Naive thymus-derived CD8-positive, alpha-beta T cell (primary cell): ENCODE results near the gene MATK. TPM values are rescaled to one million over a fixed set of nuclear protein-coding genes. Genes with fewer than 3 reads are reported as not detected.
A peak's percentile ranks its signal among the peaks of the same experiment; 100 is the strongest.

ENCODE experiments used
- ATAC-seq, 2 donors: fragments of 150-1000 bp; cut with Tn5 transposase in 1 of 2; sonication (Bioruptor Pico), chemical (Tn5 transposase) in 1 of 2; 1 replicate in 1 of 2; 2 replicates in 1 of 2; pipeline ENCODE4 v1.10.0; 2021; ENCODE audit warnings: mild to moderate bottlenecking in 2 of 2, moderate library complexity in 2 of 2
- POLR2A ChIA-PET: fragments of 350-600 bp; sonication (Branson Sonifier 250); formaldehyde crosslinking; loops from one replicate; lab custom pipeline; 2021; ENCODE audit warnings: antibody characterized with exemption; lab: Charles Lee
- DNase-seq, 10 donors: peaks; one replicate each; pipeline versions ENCODE4 v3.0.0 to v3.0.0-alpha.2; 2020 to 2022
- H3K27ac Mint-ChIP-seq, 10 donors: one replicate each; pipeline ENCODE4 v1.8.0; 2020 to 2022; ENCODE audit warnings: mild to moderate bottlenecking in 10 of 10, mixed read lengths in 10 of 10, moderate library complexity in 4 of 10, inconsistent platforms in 1 of 10
- H3K27me3 Mint-ChIP-seq, 5 donors: one replicate each; pipeline ENCODE4 v1.8.0; 2021 to 2022; ENCODE audit warnings: mixed read lengths in 5 of 5
- H3K36me3 Mint-ChIP-seq, 3 donors: one replicate each; pipeline ENCODE4 v1.8.0; 2020 to 2022; ENCODE audit warnings: mixed read lengths in 3 of 3, mild to moderate bottlenecking in 2 of 3, inconsistent platforms in 1 of 3
- H3K4me1 Mint-ChIP-seq, 4 donors: one replicate each; pipeline ENCODE4 v1.8.0; 2021 to 2022; ENCODE audit warnings: mixed read lengths in 4 of 4
- H3K4me3 Mint-ChIP-seq, 10 donors: one replicate each; pipeline ENCODE4 v1.8.0; 2020 to 2022; ENCODE audit warnings: mild to moderate bottlenecking in 10 of 10, mixed read lengths in 10 of 10, moderate library complexity in 6 of 10, inconsistent platforms in 1 of 10
- H3K9me3 Mint-ChIP-seq, 9 donors: one replicate each; pipeline ENCODE4 v1.8.0; 2020 to 2022; ENCODE audit warnings: mixed read lengths in 9 of 9, mild to moderate bottlenecking in 3 of 9, inconsistent platforms in 1 of 9, moderate library complexity in 1 of 9
- polyA plus RNA-seq, 3 donors: library from polyadenylated mRNA; unstranded; fragments of 300-500 nt; fragmentation: Illumina TruSeq; gene quantifications; one replicate each; pipeline ENCODE4 v1.2.3, GENCODE V29; 2021
- total RNA-seq, 8 experiments: library from RNA in 2 of 8; stranded (reverse) in 2 of 8; gene quantifications; one replicate each; pipeline ENCODE4 v1.2.3 and lab custom pipeline; 2021 to 2026

MATK gene
- total and polyA plus RNA-seq, 5 experiments from 2014 or later, result 1.7 to 69.6 (median 25.2) TPM

DNA sequence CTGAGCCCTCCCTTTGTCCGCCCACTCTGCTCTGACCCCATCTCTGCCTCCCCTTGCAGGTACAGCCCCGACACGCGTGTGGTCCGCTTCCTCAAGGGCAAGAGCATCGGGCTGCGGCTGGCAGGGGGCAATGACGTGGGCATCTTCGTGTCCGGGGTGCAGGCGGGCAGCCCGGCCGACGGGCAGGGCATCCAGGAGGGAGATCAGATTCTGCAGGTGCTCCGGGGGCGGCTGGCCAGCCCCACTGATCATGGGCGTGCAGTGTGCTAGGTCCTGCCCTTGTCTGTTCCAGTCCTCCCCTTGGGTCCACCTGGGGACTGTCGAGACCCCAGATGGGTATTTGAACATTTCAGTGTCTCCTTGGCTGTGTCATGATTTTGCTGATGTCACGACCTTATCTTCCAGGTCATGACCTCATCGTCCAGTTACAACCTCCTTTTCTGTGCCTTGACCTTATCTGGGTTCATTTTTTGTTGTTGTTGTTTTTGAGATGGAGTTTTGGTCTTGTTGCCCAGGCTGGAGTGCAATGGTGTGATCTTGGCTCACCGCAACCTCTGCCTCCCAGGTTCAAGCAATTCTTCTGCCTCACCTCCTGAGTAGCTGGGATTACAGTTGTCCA is 50.0 kb downstream of the MATK start:
- H3K36me3 Mint-ChIP-seq, result peaks cover 0 to 13% (median 0%) of the 10 kb centered on the region in 3 donors
- ATAC-seq, result no peak

GRCh38 chr19:3734310-3734600 is 51.9 kb downstream of the MATK start:
- POLR2A ChIA-PET, result interaction anchor here (1.0 kb wide), 1 partner anchor 28 kb away, joined by 3 read pairs; the partner anchor contains the start of genes APBA3 and MRPL54

More for the DNA sequence above, 50.0 kb downstream of the MATK start:
- H3K27ac Mint-ChIP-seq, result peak overlapping the region in 1 of 10 donors; percentile 25
- POLR2A ChIA-PET, result no interaction called here
- no peaks in the 10 kb centered on the region for H3K9me3 Mint-ChIP-seq
- DNase-seq, result no peak
- peaks cover 8 to 21% (median 16%) of the 10 kb centered on the region in 4 donors for H3K4me1 Mint-ChIP-seq
- H3K4me3 Mint-ChIP-seq, result no peak overlapping the region
- H3K27me3 Mint-ChIP-seq, result no peaks in the 10 kb centered on the region

GRCh38 chr19:3733549-3734309 is 52.5 kb downstream of the MATK start:
- H3K9me3 Mint-ChIP-seq, result no peaks in the 10 kb centered on the region
- peak overlapping the region in 3 of 10 donors; percentile 47 to 53 (median 49) for H3K27ac Mint-ChIP-seq
- no peak overlapping the region for H3K4me3 Mint-ChIP-seq
- peaks cover 6 to 11% (median 7%) of the 10 kb centered on the region in 4 donors for H3K4me1 Mint-ChIP-seq
- no peak for DNase-seq
- no peaks in the 10 kb centered on the region for H3K27me3 Mint-ChIP-seq
- POLR2A ChIA-PET, result interaction anchor here (1.0 kb wide), 1 partner anchor 28 kb away, joined by 3 read pairs; the partner anchor contains the start of genes APBA3 and MRPL54
- H3K36me3 Mint-ChIP-seq, result peaks cover 0 to 13% (median 0%) of the 10 kb centered on the region in 3 donors
- no peak for ATAC-seq

More at GRCh38 chr19:3734310-3734600, 51.9 kb downstream of the MATK start:
- DNase-seq, result no peak
- H3K27ac Mint-ChIP-seq, result no peak overlapping the region
- H3K36me3 Mint-ChIP-seq, result peaks cover 0 to 13% (median 0%) of the 10 kb centered on the region in 3 donors
- peaks cover 8 to 15% (median 10%) of the 10 kb centered on the region in 4 donors for H3K4me1 Mint-ChIP-seq
- no peak overlapping the region for H3K4me3 Mint-ChIP-seq
- no peaks in the 10 kb centered on the region for H3K9me3 Mint-ChIP-seq
- no peak for ATAC-seq
- H3K27me3 Mint-ChIP-seq, result no peaks in the 10 kb centered on the region

DNA sequence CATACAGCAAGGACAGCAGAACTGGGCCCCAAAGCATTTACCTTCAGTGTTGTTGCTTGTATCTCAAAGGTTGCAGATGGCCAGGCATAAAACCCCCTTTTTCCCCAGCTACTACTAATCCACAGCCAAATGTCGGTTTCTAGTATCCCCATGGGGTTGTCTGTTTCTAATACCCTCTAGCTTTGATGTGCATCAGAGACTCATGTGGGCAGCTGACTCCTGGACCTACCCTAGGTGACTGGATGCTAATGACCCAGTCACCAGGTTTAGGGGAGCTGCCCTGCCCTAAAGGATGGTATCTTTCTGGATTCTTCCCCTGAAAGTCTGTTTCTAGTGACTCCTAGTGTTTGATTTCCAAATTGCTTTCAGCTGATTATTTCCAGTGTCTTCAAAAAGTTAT is 54.1 kb downstream of the MATK start:
- peaks cover 0 to 9% (median 0%) of the 10 kb centered on the region in 3 donors for H3K36me3 Mint-ChIP-seq
- no peaks in the 10 kb centered on the region for H3K27me3 Mint-ChIP-seq
- POLR2A ChIA-PET, result interaction anchor here (0.5 to 0.7 kb wide), 2 partner anchors 164 to 822 kb away, joined by 3 to 4 read pairs; no protein-coding TSS in a partner anchor
- H3K27ac Mint-ChIP-seq, result peak overlapping the region in 1 of 10 donors; percentile 21
- no peaks in the 10 kb centered on the region for H3K9me3 Mint-ChIP-seq
- H3K4me3 Mint-ChIP-seq, result no peak overlapping the region
- no peak for DNase-seq
- H3K4me1 Mint-ChIP-seq, result peaks cover 0 to 4% (median under 1%) of the 10 kb centered on the region in 4 donors
- no peak for ATAC-seq

DNA sequence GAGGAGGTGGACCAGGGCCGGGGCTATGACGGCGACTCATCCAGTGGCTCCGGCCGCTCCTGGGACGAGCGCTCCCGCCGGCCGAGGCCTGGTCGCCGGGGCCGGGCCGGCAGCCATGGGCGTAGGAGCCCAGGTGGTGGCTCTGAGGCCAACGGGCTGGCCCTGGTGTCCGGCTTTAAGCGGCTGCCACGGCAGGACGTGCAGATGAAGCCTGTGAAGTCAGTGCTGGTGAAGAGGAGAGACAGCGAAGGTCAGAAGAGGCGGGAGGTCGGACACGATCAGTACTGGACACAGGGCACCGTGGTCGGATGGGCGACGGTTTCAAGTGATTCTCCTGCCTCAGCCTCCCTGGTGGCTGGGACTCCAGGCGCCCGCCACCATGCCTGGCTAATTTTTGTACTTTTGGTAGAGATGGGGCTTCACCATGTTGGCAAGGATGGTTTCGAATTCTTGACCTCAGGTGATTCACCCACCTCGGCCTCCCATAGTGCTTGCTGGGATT is 55.7 kb downstream of the MATK start:
- H3K4me1 Mint-ChIP-seq, result peaks cover 0 to 4% (median 0%) of the 10 kb centered on the region in 4 donors
- no peak for ATAC-seq
- H3K27ac Mint-ChIP-seq, result peak overlapping the region in 1 of 10 donors; percentile 9
- no peaks in the 10 kb centered on the region for H3K27me3 Mint-ChIP-seq
- POLR2A ChIA-PET, result interaction anchor here (1.2 kb wide), 1 partner anchor 9 kb away, joined by 5 read pairs; no protein-coding TSS in a partner anchor
- no peaks in the 10 kb centered on the region for H3K9me3 Mint-ChIP-seq
- no peak overlapping the region for H3K4me3 Mint-ChIP-seq
- no peak for DNase-seq
- peaks cover 0 to under 1% (median 0%) of the 10 kb centered on the region in 3 donors for H3K36me3 Mint-ChIP-seq

Other genes with a start within 250 kb of the MATK start
- 10 to 100 TPM in 1 of 2 experiments, 1 to 10 TPM in 1; 8.8 to 12.5 TPM for gene TEKTIP1, start 247.2 kb downstream of the MATK start, total RNA-seq
- gene TEKTIP1, start 247.2 kb downstream of the MATK start, polyA plus RNA-seq, result under 1 TPM in 1 of 3 donors, not detected in 2; 0.45 TPM
- 100 to 1,000 TPM; 134 to 146 TPM for gene MFSD12, start 228.8 kb downstream of the MATK start, total RNA-seq
- gene MFSD12, start 228.8 kb downstream of the MATK start, polyA plus RNA-seq, result 10 to 100 TPM; 33.1 to 59.6 (median 42.5) TPM
- 10 to 100 TPM; 50.7 to 59.7 TPM for gene HMG20B, start 213.4 kb downstream of the MATK start, total RNA-seq
- gene HMG20B, start 213.4 kb downstream of the MATK start, polyA plus RNA-seq, result 10 to 100 TPM; 45.8 to 55.9 (median 53.9) TPM
- gene GIPC3, start 200.9 kb downstream of the MATK start, total RNA-seq, result 1 to 10 TPM; 3.5 to 3.7 TPM
- gene GIPC3, start 200.9 kb downstream of the MATK start, polyA plus RNA-seq, result 1 to 10 TPM in 2 of 3 donors, under 1 TPM in 1; 0.76 to 3.0 (median 1.1) TPM
- 10 to 100 TPM; 18.5 to 19.1 TPM for gene TBXA2R, start 179.5 kb downstream of the MATK start, total RNA-seq
- 10 to 100 TPM; 11.7 to 26.9 (median 23.9) TPM for gene TBXA2R, start 179.5 kb downstream of the MATK start, polyA plus RNA-seq
- 10 to 100 TPM; 42.6 to 54.1 TPM for gene CACTIN, start 159.6 kb downstream of the MATK start, total RNA-seq
- gene CACTIN, start 159.6 kb downstream of the MATK start, polyA plus RNA-seq, result 10 to 100 TPM in 1 of 3 donors, 1 to 10 TPM in 2; 6.9 to 20.4 (median 9.3) TPM
- gene PIP5K1C, start 85.9 kb downstream of the MATK start, total RNA-seq, result 10 to 100 TPM; 30.6 to 32.0 TPM
- 10 to 100 TPM in 1 of 3 donors, 1 to 10 TPM in 2; 3.9 to 10.1 (median 7.4) TPM for gene PIP5K1C, start 85.9 kb downstream of the MATK start, polyA plus RNA-seq
- gene TJP3, start 78.0 kb downstream of the MATK start, total RNA-seq, result 10 to 100 TPM; 13.0 TPM
- 10 to 100 TPM in 1 of 3 donors, 1 to 10 TPM in 2; 5.2 to 11.1 (median 8.9) TPM for gene TJP3, start 78.0 kb downstream of the MATK start, polyA plus RNA-seq
- gene APBA3, start 24.7 kb downstream of the MATK start, total RNA-seq, result 10 to 100 TPM; 72.8 to 80.4 TPM
- 10 to 100 TPM; 25.0 to 33.0 (median 27.1) TPM for gene APBA3, start 24.7 kb downstream of the MATK start, polyA plus RNA-seq
- 10 to 100 TPM; 51.6 to 51.9 TPM for gene MRPL54, start 23.7 kb downstream of the MATK start, total RNA-seq
- gene MRPL54, start 23.7 kb downstream of the MATK start, polyA plus RNA-seq, result 100 to 1,000 TPM in 2 of 3 donors, 10 to 100 TPM in 1; 92.5 to 168 (median 120) TPM
- not detected for gene RAX2, start 14.2 kb downstream of the MATK start, total RNA-seq
- not detected for gene RAX2, start 14.2 kb downstream of the MATK start, polyA plus RNA-seq
- gene ZFR2, start 82.7 kb upstream of the MATK start, total RNA-seq, result under 1 TPM; 0.75 to 0.96 TPM
- gene ZFR2, start 82.7 kb upstream of the MATK start, polyA plus RNA-seq, result 1 to 10 TPM; 1.4 to 5.6 (median 2.9) TPM
- gene ATCAY, start 94.3 kb upstream of the MATK start, total RNA-seq, result not detected
- 1 to 10 TPM in 1 of 3 donors, not detected in 2; 1.5 TPM for gene ATCAY, start 94.3 kb upstream of the MATK start, polyA plus RNA-seq
- not detected for gene NMRK2, start 146.7 kb upstream of the MATK start, total RNA-seq
- not detected for gene NMRK2, start 146.7 kb upstream of the MATK start, polyA plus RNA-seq
- 10 to 100 TPM; 35.1 to 37.8 TPM for gene DAPK3, start 184.7 kb upstream of the MATK start, total RNA-seq
- 10 to 100 TPM; 17.7 to 27.7 (median 24.1) TPM for gene DAPK3, start 184.7 kb upstream of the MATK start, polyA plus RNA-seq
- 1,000 to 10,000 TPM; 2,204 to 2,252 TPM for gene EEF2, start 199.1 kb upstream of the MATK start, total RNA-seq
- gene EEF2, start 199.1 kb upstream of the MATK start, polyA plus RNA-seq, result 100 to 1,000 TPM; 546 to 682 (median 600) TPM
- 10 to 100 TPM; 34.4 to 34.9 TPM for gene PIAS4, start 221.4 kb upstream of the MATK start, total RNA-seq
- gene PIAS4, start 221.4 kb upstream of the MATK start, polyA plus RNA-seq, result 1 to 10 TPM; 3.2 to 4.9 (median 4.5) TPM